ENCODE measurements around the gene PLA2G2F.

The PLA2G2F gene

GRCh38 chr1:20164694-20165202, 25.6 kb downstream of the PLA2G2F start:
- no peak for TF ChIP-seq CTCF (IDR thresholded peaks at IDR 0.05; ENCODE audit: low read depth, low read length)
- no peak for DNase-seq (ENCODE audit: extremely low read depth, low read depth)

- DNase-seq (ENCODE audit: extremely low read depth, low read depth) = no peak
- peak; percentile 21 for TF ChIP-seq CTCF (IDR thresholded peaks at IDR 0.05; ENCODE audit: low read depth, low read length)
These were observed 26.4 kb downstream of the PLA2G2F start for GRCh38 chr1:20165522-20165951.

GRCh38 chr1:20166051-20166450, 26.9 kb downstream of the PLA2G2F start:
- no peak for DNase-seq (ENCODE audit: extremely low read depth, low read depth)
- no peak for TF ChIP-seq CTCF (IDR thresholded peaks at IDR 0.05; ENCODE audit: low read depth, low read length)

GRCh38 chr1:20167126-20167525, 28.0 kb downstream of the PLA2G2F start:
- DNase-seq (ENCODE audit: extremely low read depth, low read depth) = no peak
- TF ChIP-seq CTCF (IDR thresholded peaks at IDR 0.05; ENCODE audit: low read depth, low read length) = no peak

GRCh38 chr1:20168564-20169491, 29.7 kb downstream of the PLA2G2F start:
- DNase-seq (ENCODE audit: extremely low read depth, low read depth) = no peak
- TF ChIP-seq CTCF (IDR thresholded peaks at IDR 0.05; ENCODE audit: low read depth, low read length) = no peak

GRCh38 chr1:20169932-20170331, 30.8 kb downstream of the PLA2G2F start:
- no peak for TF ChIP-seq CTCF (IDR thresholded peaks at IDR 0.05; ENCODE audit: low read depth, low read length)
- DNase-seq (ENCODE audit: extremely low read depth, low read depth) = no peak

- no peak for DNase-seq (ENCODE audit: extremely low read depth, low read depth)
These were observed 33.0 kb downstream of the PLA2G2F start for GRCh38 chr1:20172033-20172590.

More at GRCh38 chr1:20172033-20172590, 33.0 kb downstream of the PLA2G2F start:
- no peak for TF ChIP-seq CTCF (IDR thresholded peaks at IDR 0.05; ENCODE audit: low read depth, low read length)
